HG03354 (cell line): ENCODE results near the gene CNST.
A peak's percentile ranks its signal among the peaks of the same experiment; 100 is the strongest.
"Not testable (repeated sequence)": the region's sequence is repeated elsewhere in the genome, so short reads cannot be mapped to it uniquely, and the experiment has no call there.

Source experiments
- ATAC-seq: cut with Tn5 transposase; IDR thresholded peaks from one replicate; pipeline ENCODE4 v1.9.1; 2021; ENCODE audit warnings: mild to moderate bottlenecking; ENCODE audit not compliant: unreplicated experiment, poor library complexity, severe bottlenecking

CNST gene

DNA sequence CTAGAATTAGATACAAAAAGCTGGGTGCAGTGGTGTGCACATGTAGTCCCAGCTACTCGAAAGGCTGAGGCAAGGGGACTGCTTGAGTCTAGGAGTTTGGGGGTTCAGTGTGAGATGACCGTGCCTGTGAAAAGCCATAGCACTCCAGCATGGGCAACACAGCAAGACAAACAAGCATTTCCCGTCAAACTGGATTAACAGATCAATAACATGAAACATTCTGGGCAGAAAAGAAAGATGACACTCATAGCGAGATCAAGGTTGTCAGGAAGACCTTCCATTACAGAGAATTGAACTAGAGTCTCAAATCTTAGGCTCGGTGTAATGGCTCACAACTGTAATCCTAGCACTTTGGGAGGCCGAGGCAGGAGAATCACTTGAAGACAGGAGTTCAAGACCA, 14.1 kb upstream of the CNST start:
- ATAC-seq, result no peak

DNA sequence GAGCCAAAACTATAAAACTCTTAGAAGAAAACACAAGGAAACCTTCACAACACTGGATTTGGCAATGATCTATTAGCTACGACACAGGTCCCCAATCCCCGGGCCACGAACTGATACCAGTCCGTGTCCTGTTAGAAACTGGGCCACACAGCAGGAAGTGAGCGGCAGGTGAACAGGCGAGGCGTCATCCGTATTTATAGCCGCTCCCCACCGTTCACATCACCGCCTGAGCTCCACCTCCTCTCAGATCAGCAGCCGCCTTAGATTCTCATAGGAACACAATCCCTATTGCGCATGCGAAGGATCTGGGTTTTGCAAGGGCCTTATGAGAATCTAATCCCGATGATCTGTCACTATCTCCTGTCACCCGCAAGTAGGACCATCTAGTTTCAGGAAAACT, 12.1 kb upstream of the CNST start:
- ATAC-seq, result no peak

DNA sequence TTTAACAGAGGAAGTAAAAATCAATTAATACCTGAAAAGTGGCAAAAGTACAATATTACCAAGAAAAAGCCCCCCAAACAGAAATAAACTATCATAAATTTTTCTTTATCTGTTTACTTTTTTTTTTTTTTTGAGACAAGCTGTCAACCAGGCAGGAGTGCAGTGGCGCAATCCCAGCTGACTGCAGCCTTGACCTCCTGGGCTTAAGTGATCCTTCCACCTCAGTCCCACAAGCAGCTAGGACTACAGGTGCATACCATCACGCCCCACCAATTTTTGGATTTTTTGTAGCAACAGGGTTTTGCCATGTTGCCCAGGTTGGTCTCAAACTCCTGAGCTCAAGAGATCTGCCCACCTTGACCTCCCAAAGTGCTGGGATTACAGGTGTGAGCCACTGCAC, 8.2 kb upstream of the CNST start:
- ATAC-seq, result no peak

DNA sequence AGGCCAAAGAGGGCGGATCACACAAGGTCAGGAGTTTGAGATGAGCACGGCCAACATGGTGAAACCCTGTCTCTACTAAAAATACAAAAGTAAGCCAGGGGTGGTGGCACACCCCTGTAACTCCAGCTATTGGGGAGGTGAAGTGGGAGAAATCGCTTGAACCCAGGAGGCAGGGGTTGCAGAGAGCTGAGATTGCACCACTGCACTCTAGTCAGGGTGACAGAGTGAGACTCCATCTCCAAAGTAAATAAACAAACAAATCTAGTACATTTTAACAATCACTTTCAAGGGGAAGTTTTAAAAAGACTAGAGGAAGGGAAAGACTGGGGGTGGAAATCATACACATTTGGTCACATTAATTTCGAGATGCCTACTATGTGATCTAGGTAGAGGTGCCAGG, 6.9 kb upstream of the CNST start:
- ATAC-seq, result no peak

DNA sequence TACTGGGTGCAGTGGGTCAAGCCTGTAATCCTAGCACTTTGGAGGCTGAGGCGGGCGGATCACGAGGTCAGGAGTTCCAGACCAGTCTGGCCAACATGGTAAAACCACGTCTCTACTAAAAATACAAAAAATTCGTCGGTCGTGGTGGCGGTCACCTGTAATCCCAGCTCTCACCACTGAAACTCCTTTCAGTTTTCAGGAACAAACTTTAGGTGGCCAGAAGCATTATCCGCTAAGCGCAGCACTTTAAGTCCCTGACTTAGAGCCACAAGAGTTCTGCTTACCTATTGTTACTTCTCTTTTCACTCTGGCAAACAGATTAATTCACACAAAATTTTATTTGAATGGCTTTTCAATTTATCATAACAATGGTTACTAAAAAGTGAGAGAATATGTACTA, 5.4 kb upstream of the CNST start:
- ATAC-seq, result not testable (repeated sequence)

DNA sequence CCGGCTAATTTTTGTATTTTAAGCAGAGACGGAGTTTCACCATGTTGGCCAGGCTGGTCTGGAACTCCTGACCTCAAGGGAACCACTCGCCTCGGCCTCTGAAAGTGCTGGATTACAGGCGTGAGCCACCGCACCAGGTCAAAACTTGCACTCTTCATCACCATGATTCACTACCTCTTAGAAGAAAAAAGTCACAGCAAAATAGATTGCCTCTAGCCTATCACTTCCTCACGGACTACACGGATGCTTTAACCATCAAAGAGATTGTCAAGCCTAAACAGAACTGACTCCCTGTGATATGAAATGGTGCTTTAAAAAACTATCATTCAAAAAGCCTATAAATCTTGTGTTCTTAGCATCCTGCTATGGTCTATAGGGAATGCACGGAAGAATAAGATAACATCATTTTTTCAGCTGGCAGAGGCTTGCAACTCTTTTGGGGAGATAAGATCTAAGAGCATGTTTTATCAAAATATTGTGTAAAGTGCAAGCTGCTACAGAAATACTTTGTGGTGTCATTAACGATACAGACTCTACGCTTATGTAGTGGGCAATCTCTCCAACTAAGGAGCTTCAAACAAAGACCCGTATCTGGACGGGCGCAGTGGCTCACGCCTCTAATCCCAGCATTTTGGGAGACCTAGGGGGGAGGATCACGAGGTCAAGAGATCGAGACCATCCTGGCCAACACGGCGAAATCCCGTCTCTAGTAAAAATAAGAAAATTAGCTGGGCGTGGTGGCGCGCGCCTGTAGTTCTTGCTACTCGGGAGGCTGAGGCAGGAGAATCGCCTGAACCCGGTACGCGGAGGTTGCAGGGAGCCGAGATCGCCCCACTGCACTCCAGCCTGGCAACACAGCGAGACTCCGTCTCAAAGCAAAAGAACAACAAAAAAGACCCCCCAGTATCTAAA, 1.2 kb upstream of the CNST start:
- ATAC-seq, result no peak

DNA sequence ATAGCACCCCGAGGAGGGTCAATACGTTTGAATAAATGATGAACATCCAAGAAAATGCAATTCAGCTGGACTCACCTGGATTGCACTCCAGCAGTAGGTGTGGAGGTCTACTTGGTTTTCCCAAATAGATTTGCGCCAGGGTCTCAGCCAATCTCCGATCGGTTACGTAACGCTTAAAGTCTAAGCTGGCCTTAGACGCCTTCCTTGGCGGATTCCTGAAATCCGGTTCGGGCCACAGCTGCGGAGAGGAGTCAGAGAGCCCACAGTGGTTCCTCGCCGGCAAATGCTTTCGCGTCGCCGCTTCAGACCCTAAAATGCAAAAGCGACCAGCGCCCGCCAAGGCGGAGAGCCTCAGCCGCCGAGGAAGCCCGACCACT, 517 bp upstream of the CNST start:
- ATAC-seq, result peak; percentile 2

DNA sequence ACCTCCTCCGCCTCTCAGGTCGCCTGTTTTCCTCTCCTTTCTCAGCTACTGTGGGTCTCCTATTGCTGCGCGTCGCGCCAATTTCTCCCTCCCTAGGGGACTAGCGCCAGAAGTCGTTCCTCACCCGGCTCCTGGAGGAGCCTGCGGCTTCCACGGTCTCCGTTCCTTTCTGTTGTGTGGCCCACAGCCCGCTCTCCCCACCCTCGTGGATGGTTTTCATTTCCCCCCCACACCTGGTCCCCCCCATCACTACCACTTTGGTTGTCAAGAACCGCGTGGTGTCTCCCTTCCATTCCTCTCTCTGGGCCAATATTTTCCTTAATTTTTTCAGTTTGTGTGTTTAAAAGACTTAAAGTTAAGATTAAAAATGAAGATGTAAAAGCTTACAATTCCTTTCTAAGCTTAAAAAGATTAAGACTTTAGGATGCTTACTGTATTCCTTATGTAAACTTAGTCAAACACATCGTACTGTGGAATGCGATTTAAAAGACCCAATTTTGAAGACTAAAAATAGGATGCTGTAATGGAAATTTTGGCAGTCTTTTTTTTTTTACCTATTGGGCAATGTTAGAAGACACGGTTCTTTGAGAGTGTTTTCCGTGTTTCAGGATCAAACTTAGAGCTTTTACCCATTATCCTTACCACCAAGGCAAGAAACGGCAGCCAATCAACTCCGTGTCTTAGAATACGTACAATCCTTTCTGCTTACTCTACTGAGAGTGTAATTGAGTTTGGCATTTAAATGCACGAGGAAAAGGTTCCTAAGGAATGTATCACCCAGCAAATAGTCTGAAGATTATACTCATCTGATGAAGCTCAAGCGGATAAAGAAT, 773 bp downstream of the CNST start:
- peak; percentile 32 for ATAC-seq

DNA sequence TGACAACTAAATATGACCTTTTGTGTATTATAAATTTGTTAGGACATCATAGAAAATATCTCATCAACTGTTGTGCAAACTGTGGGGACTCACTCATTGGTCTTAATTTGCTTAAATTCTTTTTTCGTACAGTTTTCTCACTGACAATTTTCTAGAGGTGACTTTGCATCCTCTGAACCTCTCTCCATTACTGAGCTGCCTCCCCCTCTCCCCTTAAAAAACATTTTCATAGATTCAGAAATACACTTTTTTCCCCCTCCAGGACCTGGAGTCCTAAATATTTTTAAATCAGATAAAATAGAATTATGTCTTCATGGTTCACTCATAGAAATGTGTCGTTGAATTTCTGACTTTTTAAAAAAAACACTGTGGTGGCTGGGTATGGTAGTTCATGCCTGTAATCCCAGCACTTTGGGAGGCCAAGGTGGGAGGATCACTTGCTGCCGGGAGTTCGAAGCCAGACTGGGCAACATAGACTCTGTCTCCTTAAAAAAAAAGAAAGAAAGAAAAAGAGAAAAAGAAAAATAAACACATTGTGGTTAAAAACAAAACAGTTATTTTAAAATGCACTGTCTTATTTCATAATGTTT, 1.5 kb downstream of the CNST start:
- ATAC-seq, result no peak

DNA sequence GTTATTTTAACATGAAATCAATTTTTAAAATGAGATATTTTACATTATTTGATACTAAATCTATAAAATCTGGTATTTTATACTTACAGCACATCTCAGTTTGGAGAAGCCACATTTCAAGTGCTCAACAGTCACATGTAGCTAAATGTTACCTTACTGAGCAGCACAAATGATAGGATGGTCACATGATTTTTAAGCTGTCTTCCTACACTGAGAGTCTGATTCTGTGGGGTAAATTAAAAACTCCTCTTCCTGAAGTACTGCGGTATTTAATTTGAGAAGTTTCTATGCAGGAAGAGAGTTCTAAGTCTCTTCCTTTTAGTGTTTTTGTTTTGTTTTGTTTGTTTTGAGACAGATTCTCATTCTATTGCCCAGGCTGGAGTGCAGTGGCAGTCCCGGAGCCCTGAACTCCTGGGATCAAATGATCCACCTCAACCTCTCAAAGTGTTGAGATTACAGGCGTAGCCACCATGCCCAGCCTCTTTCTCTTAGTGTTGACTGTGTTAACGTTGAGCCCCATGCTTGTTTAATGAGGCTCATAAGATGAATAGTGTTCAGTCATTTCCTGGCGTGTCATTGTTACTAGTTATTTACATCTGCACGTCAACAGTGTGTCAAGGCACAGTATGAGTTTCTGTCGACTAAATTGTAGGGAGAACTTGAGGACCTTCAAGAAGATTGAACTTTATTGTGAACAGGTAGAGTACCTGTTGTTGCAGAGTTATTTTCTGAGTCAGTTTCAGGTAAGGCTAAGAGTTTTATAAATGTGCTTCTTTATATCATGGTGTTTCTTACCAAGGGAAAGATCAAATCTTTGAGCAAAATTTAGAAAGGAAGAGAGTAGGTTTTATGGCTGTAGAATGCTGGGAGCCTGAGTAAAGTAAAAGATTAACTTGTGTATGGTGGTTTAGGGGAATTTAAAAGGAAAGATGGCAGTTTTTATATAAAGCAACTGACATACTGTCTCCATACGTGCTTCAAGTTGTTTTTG, 3.3 kb downstream of the CNST start:
- ATAC-seq, result no peak

DNA sequence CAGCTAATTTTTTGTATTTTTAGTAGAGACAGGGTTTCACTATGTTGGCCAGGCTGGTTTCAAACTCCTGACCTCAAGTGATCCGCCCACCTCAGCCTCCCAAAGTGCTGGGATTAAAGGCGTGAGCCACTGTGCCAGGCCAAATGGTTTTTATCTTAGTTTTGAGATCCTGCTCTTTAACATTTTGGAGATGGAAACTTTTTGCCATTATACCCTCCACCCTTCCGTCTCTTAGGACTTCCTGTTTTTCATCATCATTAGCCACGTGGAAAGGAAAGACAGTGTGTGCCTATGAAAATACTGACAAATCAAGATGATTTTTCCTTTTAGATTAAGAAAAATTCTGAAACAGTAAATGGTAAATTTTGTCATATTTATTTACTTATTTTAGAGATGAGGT, 5.1 kb downstream of the CNST start:
- ATAC-seq, result not testable (repeated sequence)

DNA sequence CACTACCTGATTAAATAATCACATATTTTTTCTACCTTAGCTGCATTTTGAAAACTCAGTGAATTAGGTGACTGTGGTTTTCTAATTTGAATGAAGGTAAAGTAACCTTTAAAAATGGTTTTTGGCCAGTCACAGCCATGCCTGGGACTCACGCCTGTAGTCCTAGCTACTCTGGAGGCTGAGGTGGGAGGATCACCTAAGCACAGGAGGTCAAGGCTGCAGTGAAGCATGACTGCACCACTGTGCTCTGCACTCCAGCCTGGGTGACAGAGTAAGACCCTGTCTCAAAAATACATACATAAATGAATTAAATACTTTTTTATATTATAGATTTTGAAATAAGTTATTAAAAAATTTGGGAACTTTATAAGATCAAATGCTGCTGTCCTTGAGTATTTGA, 5.7 kb downstream of the CNST start:
- ATAC-seq, result no peak

DNA sequence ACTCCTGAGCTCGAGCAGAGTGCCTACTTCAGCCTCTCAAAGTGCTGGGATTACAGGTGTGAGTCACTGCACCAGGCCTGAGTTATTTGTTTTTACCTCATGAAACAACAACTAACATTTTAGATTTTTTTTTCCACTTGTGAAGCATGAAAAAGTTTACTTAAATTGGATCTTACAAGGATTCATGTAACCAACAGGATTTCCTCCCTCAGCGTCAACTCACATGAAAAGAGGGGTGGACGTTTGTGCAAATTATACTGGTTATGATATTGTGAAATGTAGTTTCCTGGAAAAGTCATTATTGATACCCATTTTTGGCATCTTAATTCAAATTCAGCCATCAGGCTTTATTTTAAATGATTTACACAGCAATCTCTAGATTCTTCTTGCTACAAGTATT, 6.5 kb downstream of the CNST start:
- no peak for ATAC-seq

DNA sequence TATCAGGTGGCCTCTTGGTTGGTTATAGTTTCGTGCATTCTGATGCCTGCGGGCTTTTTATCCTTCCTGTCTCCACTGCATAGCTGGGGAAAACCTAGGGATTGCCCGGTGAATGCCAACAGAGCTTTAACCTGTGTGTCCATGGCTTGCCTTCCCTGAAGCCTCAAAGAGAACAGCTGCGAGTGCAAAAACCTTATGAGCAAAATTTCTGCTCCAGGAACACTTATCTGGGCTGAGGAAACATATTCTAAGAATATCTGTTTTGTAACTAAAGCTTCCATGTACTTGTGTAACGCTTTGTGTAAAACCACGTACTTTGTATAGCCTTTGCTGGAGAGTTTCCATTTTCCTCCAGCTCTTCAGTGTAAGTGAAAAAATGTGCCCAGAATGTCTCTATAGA, 7.2 kb downstream of the CNST start:
- no peak for ATAC-seq

DNA sequence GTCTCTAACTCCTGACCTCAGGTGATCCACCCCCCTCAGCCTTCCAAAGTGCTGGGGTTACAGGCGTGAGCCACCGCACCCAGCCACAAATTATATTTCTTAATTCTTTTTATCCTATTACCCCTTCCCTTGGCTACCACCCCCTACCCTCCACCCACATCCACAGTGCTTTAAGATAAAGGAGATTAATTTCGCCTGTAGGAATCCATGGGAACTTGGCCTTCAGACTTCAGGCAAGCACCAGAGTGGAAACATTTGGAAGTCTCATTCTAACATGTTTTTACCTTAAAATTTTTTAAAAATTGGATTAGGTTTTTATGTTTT, 10.4 kb downstream of the CNST start:
- ATAC-seq, result no peak

DNA sequence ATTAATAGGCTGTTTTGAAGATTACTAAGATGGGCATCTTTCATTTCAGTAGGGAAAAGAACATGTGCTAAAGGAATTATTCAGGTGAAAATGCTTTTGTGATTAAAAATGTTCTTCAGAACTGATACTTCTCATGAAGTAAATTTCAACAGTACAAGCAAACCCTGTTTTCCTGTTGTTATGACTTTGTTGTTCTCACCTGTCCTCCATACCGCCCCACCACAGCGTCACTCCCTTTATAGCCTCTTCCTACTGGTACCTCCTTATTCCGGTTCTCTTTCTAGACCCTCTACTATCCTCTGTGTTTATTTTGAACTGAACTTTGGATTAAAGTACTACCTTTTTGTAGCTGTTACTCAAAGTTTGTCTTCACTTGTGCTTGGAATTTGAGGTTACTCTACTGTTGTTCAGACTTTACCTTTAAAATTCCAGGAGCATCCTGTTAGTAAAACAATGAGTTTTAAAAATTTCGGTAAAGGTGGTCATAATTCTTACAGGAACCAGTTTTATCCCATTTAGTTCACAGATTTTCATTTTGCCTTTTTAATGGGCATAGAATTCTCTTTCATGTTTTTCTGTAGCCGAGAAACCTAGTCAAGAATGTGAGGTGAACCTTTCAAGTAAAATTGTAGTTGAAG, 10.9 kb downstream of the CNST start:
- ATAC-seq, result peak; percentile 30

DNA sequence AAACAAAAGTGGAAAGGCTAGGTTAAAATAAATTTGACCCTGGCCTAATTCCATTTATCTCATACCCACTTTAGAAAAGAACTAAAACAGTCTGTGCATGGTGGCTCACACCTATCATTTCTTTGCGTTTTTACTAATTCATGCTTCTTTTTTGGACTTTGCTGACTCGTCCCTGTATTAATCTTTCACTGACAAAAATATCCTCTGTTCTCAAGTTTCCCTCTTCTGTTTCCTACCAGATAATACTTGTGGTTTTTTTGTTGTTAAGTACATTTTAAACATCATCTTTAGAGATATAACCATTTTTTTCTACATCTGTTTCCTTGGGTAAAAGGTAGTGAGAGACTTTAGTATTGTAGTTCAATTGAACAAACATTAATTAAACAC, 11.5 kb downstream of the CNST start:
- no peak for ATAC-seq

DNA sequence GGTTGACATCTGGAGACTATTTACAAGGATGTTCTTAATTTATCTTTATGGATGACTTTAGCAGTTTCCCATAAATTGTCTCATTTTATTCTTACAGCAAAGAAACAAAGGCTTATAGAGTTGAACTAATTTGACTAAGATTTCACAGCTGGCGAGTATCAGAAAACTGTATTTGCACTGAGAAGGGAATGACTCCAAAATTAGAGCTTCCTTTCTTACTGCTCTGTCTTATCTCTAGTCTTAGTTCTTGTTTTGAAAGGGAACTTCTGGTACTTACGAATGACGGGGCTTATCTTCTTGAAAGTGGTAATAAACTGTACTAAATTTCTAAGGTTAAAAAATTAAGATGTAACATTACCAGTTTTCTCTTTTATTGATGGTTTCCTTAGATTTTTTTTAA, 13.6 kb downstream of the CNST start:
- ATAC-seq, result peak; percentile 77
